Suprapubic skin (tissue), 4 donors: ENCODE data around the gene RPS26. TPM values are rescaled to one million over a fixed set of nuclear protein-coding genes. Genes with fewer than 3 reads are reported as not detected.

Experiments used
- DNase-seq, 2 donors: peaks; one replicate each; pipeline ENCODE4 v3.0.0-alpha.2; 2019; ENCODE audit warnings: low spot score in 2 of 2
- H3K27ac ChIP-seq: fragments of 200-600 bp; sonication (generic); one replicate; pipeline ENCODE4 v1.5.1; 2019
- H3K27me3 ChIP-seq: fragments of 200-600 bp; sonication (generic); one replicate; pipeline ENCODE4 v1.5.1; 2019
- H3K36me3 ChIP-seq: fragments of 200-600 bp; sonication (generic); one replicate; pipeline ENCODE4 v1.5.1; 2019
- H3K4me1 ChIP-seq: fragments of 200-600 bp; sonication (generic); one replicate; pipeline ENCODE4 v1.5.1; 2019
- H3K4me3 ChIP-seq: fragments of 200-600 bp; sonication (generic); one replicate; pipeline ENCODE4 v1.5.1; 2019; ENCODE audit warnings: mild to moderate bottlenecking
- H3K9me3 ChIP-seq: fragments of 200-600 bp; sonication (generic); one replicate; pipeline ENCODE4 v1.5.1; 2019
- CTCF ChIP-seq, 2 donors: fragments of 200-600 bp in 1 of 2; fragments of 450-650 bp in 1 of 2; sonication (generic) in 1 of 2; IDR thresholded peaks; one replicate each; pipeline ENCODE4 v1.5.1; 2016 to 2019; ENCODE audit warnings: antibody characterized with exemption in 2 of 2, mild to moderate bottlenecking in 1 of 2, moderate library complexity in 1 of 2
- EP300 ChIP-seq: sonication (generic); formaldehyde crosslinking; IDR thresholded peaks from one replicate; pipeline ENCODE4 v1.6.1; 2017; ENCODE audit warnings: antibody characterized with exemption
- POLR2A ChIP-seq, 2 donors: fragments of 450-650 bp; IDR thresholded peaks; one replicate each; pipeline ENCODE4 v1.6.1; 2017; ENCODE audit warnings: antibody characterized with exemption in 2 of 2, mild to moderate bottlenecking in 2 of 2, moderate library complexity in 2 of 2
- POLR2AphosphoS5 ChIP-seq, 3 donors: sonication (generic); formaldehyde crosslinking; IDR thresholded peaks; one replicate each; pipeline ENCODE4 v1.6.1; 2017; ENCODE audit warnings: antibody characterized with exemption in 3 of 3
- WGBS: methylation state at CpG from one replicate; pipeline ENCODE4 v1.1.5; 2018; 5-methylcytosine and 5-hydroxymethylcytosine counted together
- total RNA-seq, 4 donors: library from RNA; depleted of rRNA; stranded (reverse); fragments of >200 nt; gene quantifications; one replicate each; pipeline ENCODE4 v1.1.0, GENCODE V29; 2016

Gene RPS26
- total RNA-seq, 4 donors from 2014 or later: 600 to 3,046 (median 910) TPM

DNA sequence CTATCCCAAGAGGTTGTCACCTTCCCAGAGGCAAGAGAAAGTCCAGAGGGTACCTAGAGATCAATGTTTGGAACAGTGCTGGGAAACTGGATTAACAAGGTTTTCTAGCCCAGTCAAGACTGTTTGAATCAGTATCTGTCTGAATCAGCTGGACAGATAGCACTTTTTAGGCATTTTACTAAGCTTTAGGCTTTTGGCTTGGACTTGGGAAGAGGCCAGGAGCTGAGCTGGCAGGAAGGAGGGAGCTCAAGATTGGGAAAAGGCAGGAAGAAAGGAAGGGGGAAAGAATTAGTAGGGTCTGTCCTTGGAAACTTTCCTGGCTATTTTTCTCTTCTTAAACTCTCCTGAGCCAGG, 12.6 kb upstream of the RPS26 start:
- no peaks in the 10 kb centered on the region for H3K9me3 ChIP-seq
- H3K4me1 ChIP-seq: peaks cover 12% of the 10 kb centered on the region
- peak overlapping the region; percentile 32 for H3K27ac ChIP-seq
- peaks cover 44% of the 10 kb centered on the region for H3K36me3 ChIP-seq
- H3K4me3 ChIP-seq: no peak overlapping the region
- TF ChIP-seq POLR2A (IDR thresholded peaks at IDR 0.05) (no peak), EP300 (no peak), CTCF (IDR thresholded peaks at IDR 0.05) (no peak), POLR2AphosphoS5 (IDR thresholded peaks at IDR 0.05) (no peak)
- DNase-seq: no peak
- H3K27me3 ChIP-seq: no peaks in the 10 kb centered on the region

DNA sequence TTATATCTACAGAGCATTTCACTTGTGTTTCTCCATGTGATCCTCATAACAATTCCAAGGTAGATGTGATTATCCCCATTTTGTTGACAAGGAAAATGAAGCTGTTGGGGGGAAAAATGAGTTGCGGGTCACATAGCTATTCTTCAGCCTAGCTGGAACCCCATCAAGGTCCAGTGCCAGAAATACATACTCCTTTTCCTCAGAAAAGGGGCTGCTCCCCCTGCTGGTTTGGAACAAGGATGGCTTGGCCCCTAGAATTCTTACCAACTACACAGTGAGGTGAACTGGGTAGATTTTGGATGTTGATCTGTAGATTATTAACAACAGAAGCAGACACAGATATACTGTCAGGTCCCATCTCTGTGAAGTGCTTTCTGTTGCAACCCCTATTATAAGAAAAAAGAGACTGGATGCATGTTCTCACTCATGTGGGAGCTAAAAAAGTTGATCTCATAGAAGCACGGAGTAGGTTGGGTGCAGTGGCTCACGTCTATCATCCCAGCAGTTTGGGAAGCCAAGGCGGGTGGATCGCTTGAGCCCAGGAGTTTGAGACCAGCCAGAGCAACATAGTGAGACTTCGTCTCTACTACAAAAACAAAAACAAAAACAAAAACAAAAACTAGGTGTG, 11.9 kb upstream of the RPS26 start:
- Histone ChIP-seq H3K4me1 (peaks cover 12% of the 10 kb centered on the region), H3K36me3 (peaks cover 47% of the 10 kb centered on the region), H3K27me3 (no peaks in the 10 kb centered on the region), H3K9me3 (no peaks in the 10 kb centered on the region), H3K27ac (peak overlapping the region; percentile 32), H3K4me3 (no peak overlapping the region)
- no peak for DNase-seq
- 86% methylated on average over 6 of the region's 6 CpGs for WGBS
- TF ChIP-seq POLR2AphosphoS5 (IDR thresholded peaks at IDR 0.05): no peak
- peak; percentile 45 to 60 for TF ChIP-seq CTCF (IDR thresholded peaks at IDR 0.05)

DNA sequence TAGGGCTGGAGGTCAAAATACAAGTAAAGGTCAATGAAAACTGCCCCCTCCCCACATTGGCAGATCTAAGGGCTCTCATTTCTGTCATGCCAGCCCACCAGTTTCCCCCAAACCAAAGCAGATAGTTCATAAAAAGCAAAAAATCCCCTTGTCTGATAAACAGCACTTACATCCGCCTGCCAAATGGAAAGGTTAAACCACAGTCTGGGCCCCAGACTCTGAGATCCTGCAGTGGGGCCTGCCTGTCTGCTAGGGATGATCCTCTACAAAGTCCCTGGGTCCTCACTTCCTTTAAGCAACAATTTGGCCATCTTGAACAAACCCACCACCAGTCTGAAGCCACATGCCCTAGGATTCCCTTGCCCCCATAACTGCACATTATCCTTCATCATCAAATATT, 9.7 kb upstream of the RPS26 start:
- DNase-seq: no peak
- TF ChIP-seq POLR2A (IDR thresholded peaks at IDR 0.05) (no peak), EP300 (no peak), CTCF (IDR thresholded peaks at IDR 0.05) (no peak), POLR2AphosphoS5 (IDR thresholded peaks at IDR 0.05) (no peak)
- Histone ChIP-seq H3K36me3 (peaks cover 46% of the 10 kb centered on the region), H3K4me1 (peaks cover 12% of the 10 kb centered on the region), H3K27me3 (no peaks in the 10 kb centered on the region), H3K4me3 (no peak overlapping the region), H3K27ac (no peak overlapping the region), H3K9me3 (no peaks in the 10 kb centered on the region)
- WGBS: 89% methylated on average over 1 of the region's 1 CpG

- WGBS: 82% methylated on average over 12 of the region's 21 CpGs
- DNase-seq: no peak
- H3K36me3 ChIP-seq: peaks cover 38% of the 10 kb centered on the region
Measured at GRCh38 chr12:56034586-56035332, 7.0 kb upstream of the RPS26 start.

More at GRCh38 chr12:56034586-56035332, 7.0 kb upstream of the RPS26 start:
- Histone ChIP-seq H3K4me1 (no peaks in the 10 kb centered on the region), H3K4me3 (no peak overlapping the region), H3K27me3 (no peaks in the 10 kb centered on the region), H3K27ac (no peak overlapping the region), H3K9me3 (no peaks in the 10 kb centered on the region)
- TF ChIP-seq EP300 (no peak), POLR2AphosphoS5 (IDR thresholded peaks at IDR 0.05) (no peak), POLR2A (IDR thresholded peaks at IDR 0.05) (no peak), CTCF (IDR thresholded peaks at IDR 0.05) (no peak)
